AG09319 (cell line): ENCODE data around the gene CDH4.

Experiments used
- DNase-seq: peaks from one replicate; pipeline ENCODE4 v3.0.0-alpha.2; 2010; ENCODE audit warnings: low read depth; ENCODE audit errors: extremely low read depth
- CTCF ChIP-seq: IDR thresholded peaks from 2 replicates; pipeline ENCODE4 v1.5.1; 2011; ENCODE audit warnings: low read depth, mild to moderate bottlenecking, inconsistent platforms, low read length, moderate library complexity

CDH4 gene

GRCh38 chr20:61777773-61778494 lies 525.9 kb downstream of the CDH4 start:
- no peak for TF ChIP-seq CTCF
- no peak for DNase-seq

GRCh38 chr20:61778495-61778863 lies 526.4 kb downstream of the CDH4 start:
- TF ChIP-seq CTCF, result no peak
- no peak for DNase-seq

GRCh38 chr20:61779176-61779965 lies 527.3 kb downstream of the CDH4 start:
- no peak for DNase-seq
- TF ChIP-seq CTCF, result no peak

- no peak for TF ChIP-seq CTCF
- DNase-seq, result no peak
Observed at GRCh38 chr20:61780066-61780465, 528.0 kb downstream of the CDH4 start.

- TF ChIP-seq CTCF, result no peak
- no peak for DNase-seq
Observed at GRCh38 chr20:61784801-61785566, 532.9 kb downstream of the CDH4 start.

GRCh38 chr20:61785567-61785816 lies 533.4 kb downstream of the CDH4 start:
- no peak for DNase-seq
- TF ChIP-seq CTCF, result no peak

GRCh38 chr20:61786230-61786629 lies 534.2 kb downstream of the CDH4 start:
- no peak for DNase-seq
- no peak for TF ChIP-seq CTCF
